ENCODE measurements around the gene GADD45A. TPM values are rescaled to one million over a fixed set of nuclear protein-coding genes. Genes with fewer than 3 reads are reported as not detected.

Gene GADD45A
- total RNA-seq, 1 experiment from 2014 or later, result 34.5 TPM

DNA sequence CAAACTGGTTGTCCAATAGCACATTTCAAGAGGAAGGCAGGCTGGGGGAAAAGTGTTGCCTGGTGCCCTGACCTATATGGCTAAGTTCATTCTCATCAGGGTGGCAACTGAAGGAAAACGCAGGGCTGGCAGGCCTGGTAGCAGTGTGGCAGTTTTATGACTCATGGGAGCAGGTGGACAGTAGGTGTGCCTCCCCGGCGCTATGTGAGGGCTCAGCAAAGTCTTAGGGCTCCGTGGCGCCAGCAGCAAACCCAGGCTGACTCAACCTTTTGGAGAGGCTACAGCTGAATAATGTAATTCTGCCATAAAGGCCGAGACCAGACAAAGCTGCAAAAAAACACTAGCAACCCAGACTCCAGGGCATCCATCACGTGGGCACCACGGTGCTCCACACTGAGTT, 23.6 kb downstream of the GADD45A start (continued):
- TF ChIP-seq, protein P1, sequence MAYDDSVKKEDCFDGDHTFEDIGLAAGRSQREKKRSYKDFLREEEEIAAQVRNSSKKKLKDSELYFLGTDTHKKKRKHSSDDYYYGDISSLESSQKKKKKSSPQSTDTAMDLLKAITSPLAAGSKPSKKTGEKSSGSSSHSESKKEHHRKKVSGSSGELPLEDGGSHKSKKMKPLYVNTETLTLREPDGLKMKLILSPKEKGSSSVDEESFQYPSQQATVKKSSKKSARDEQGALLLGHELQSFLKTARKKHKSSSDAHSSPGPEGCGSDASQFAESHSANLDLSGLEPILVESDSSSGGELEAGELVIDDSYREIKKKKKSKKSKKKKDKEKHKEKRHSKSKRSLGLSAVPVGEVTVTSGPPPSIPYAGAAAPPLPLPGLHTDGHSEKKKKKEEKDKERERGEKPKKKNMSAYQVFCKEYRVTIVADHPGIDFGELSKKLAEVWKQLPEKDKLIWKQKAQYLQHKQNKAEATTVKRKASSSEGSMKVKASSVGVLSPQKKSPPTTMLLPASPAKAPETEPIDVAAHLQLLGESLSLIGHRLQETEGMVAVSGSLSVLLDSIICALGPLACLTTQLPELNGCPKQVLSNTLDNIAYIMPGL (CRISPR knock-in tag; IDR thresholded peaks at IDR 0.05), result no peak
- TF ChIP-seq ZNF121 (CRISPR knock-in tag; IDR thresholded peaks at IDR 0.05), result no peak
- no peak for TF ChIP-seq ETV6 (CRISPR knock-in tag; IDR thresholded peaks at IDR 0.05)
- no peak for TF ChIP-seq ZNF317 (CRISPR knock-in tag; IDR thresholded peaks at IDR 0.05; ENCODE audit: borderline replicate concordance, low read depth)
- TF ChIP-seq, protein P2, sequence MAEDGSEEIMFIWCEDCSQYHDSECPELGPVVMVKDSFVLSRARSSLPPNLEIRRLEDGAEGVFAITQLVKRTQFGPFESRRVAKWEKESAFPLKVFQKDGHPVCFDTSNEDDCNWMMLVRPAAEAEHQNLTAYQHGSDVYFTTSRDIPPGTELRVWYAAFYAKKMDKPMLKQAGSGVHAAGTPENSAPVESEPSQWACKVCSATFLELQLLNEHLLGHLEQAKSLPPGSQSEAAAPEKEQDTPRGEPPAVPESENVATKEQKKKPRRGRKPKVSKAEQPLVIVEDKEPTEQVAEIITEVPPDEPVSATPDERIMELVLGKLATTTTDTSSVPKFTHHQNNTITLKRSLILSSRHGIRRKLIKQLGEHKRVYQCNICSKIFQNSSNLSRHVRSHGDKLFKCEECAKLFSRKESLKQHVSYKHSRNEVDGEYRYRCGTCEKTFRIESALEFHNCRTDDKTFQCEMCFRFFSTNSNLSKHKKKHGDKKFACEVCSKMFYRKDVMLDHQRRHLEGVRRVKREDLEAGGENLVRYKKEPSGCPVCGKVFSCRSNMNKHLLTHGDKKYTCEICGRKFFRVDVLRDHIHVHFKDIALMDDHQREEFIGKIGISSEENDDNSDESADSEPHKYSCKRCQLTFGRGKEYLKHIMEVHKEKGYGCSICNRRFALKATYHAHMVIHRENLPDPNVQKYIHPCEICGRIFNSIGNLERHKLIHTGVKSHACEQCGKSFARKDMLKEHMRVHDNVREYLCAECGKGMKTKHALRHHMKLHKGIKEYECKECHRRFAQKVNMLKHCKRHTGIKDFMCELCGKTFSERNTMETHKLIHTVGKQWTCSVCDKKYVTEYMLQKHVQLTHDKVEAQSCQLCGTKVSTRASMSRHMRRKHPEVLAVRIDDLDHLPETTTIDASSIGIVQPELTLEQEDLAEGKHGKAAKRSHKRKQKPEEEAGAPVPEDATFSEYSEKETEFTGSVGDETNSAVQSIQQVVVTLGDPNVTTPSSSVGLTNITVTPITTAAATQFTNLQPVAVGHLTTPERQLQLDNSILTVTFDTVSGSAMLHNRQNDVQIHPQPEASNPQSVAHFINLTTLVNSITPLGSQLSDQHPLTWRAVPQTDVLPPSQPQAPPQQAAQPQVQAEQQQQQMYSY (CRISPR knock-in tag; IDR thresholded peaks at IDR 0.05), result no peak
- no peak for TF ChIP-seq SMAD4 (CRISPR knock-in tag; IDR thresholded peaks at IDR 0.05)
- TF ChIP-seq IRF2 (CRISPR knock-in tag; IDR thresholded peaks at IDR 0.05; ENCODE audit: borderline replicate concordance, low read depth), result no peak
- no peak for TF ChIP-seq NFE2L1 (CRISPR knock-in tag; IDR thresholded peaks at IDR 0.05)

DNA sequence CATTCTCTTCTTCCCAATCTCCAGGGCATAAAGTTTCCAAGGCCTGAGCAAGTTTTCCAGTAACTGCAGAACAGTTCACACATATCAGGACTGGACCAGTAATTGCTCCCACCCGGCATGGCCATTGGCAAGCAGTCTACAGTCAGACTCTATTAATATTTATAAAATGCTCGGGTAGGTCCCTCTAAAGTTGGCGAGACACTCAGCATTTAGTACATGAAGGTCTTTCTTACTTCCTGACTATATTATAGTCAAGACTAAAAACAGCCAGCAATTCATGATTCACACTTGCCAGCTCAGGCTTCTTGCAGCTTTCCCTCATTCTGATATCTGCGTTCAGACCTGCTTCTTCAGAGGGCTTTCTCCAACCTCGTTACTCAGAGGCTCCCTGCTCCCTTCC, 25.4 kb downstream of the GADD45A start:
- CTCF ChIA-PET, result no interaction called here
- no peaks in the 10 kb centered on the region for H3K9me3 Mint-ChIP-seq
- DNase-seq (ENCODE audit: low spot score) (no peak), ATAC-seq (no peak)
- no peak overlapping the region for H3K27ac Mint-ChIP-seq
- TF ChIP-seq, protein P3, sequence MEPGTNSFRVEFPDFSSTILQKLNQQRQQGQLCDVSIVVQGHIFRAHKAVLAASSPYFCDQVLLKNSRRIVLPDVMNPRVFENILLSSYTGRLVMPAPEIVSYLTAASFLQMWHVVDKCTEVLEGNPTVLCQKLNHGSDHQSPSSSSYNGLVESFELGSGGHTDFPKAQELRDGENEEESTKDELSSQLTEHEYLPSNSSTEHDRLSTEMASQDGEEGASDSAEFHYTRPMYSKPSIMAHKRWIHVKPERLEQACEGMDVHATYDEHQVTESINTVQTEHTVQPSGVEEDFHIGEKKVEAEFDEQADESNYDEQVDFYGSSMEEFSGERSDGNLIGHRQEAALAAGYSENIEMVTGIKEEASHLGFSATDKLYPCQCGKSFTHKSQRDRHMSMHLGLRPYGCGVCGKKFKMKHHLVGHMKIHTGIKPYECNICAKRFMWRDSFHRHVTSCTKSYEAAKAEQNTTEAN (CRISPR knock-in tag; IDR thresholded peaks at IDR 0.05), result no peak
- TF ChIP-seq ZNF121 (CRISPR knock-in tag; IDR thresholded peaks at IDR 0.05) (no peak), TEAD4 (CRISPR knock-in tag; IDR thresholded peaks at IDR 0.05) (no peak), GABPB1 (CRISPR knock-in tag; IDR thresholded peaks at IDR 0.05) (no peak), PRRX2 (CRISPR knock-in tag; IDR thresholded peaks at IDR 0.05) (no peak), TEAD1 (CRISPR knock-in tag; IDR thresholded peaks at IDR 0.05) (no peak), TCF7 (CRISPR knock-in tag; IDR thresholded peaks at IDR 0.05; ENCODE audit: low read depth) (no peak), RORB (CRISPR knock-in tag; IDR thresholded peaks at IDR 0.05) (no peak), ZNF232 (CRISPR knock-in tag; IDR thresholded peaks at IDR 0.05) (no peak), ZNF263 (CRISPR knock-in tag; IDR thresholded peaks at IDR 0.05; ENCODE audit: low read depth) (no peak), RELA (CRISPR knock-in tag; IDR thresholded peaks at IDR 0.05; ENCODE audit: borderline replicate concordance) (no peak)
- TF ChIP-seq, protein P4, sequence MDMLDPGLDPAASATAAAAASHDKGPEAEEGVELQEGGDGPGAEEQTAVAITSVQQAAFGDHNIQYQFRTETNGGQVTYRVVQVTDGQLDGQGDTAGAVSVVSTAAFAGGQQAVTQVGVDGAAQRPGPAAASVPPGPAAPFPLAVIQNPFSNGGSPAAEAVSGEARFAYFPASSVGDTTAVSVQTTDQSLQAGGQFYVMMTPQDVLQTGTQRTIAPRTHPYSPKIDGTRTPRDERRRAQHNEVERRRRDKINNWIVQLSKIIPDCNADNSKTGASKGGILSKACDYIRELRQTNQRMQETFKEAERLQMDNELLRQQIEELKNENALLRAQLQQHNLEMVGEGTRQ (CRISPR knock-in tag; IDR thresholded peaks at IDR 0.05), result no peak
- TF ChIP-seq, protein P5, sequence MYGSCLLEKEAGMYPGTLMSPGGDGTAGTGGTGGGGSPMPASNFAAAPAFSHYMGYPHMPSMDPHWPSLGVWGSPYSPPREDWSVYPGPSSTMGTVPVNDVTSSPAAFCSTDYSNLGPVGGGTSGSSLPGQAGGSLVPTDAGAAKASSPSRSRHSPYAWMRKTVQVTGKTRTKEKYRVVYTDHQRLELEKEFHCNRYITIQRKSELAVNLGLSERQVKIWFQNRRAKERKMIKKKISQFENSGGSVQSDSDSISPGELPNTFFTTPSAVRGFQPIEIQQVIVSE (CRISPR knock-in tag; IDR thresholded peaks at IDR 0.05; ENCODE audit: borderline replicate concordance), result no peak
- TF ChIP-seq, protein P6, sequence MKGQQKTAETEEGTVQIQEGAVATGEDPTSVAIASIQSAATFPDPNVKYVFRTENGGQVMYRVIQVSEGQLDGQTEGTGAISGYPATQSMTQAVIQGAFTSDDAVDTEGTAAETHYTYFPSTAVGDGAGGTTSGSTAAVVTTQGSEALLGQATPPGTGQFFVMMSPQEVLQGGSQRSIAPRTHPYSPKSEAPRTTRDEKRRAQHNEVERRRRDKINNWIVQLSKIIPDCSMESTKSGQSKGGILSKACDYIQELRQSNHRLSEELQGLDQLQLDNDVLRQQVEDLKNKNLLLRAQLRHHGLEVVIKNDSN (CRISPR knock-in tag; IDR thresholded peaks at IDR 0.05), result no peak
- TF ChIP-seq, protein P7, sequence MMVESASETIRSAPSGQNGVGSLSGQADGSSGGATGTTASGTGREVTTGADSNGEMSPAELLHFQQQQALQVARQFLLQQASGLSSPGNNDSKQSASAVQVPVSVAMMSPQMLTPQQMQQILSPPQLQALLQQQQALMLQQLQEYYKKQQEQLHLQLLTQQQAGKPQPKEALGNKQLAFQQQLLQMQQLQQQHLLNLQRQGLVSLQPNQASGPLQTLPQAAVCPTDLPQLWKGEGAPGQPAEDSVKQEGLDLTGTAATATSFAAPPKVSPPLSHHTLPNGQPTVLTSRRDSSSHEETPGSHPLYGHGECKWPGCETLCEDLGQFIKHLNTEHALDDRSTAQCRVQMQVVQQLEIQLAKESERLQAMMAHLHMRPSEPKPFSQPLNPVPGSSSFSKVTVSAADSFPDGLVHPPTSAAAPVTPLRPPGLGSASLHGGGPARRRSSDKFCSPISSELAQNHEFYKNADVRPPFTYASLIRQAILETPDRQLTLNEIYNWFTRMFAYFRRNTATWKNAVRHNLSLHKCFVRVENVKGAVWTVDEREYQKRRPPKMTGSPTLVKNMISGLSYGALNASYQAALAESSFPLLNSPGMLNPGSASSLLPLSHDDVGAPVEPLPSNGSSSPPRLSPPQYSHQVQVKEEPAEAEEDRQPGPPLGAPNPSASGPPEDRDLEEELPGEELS (CRISPR knock-in tag; IDR thresholded peaks at IDR 0.05), result no peak
- POLR2A ChIA-PET, result no interaction called here
- H3K36me3 Mint-ChIP-seq, result peaks cover 9% of the 10 kb centered on the region; the same call in 1 of the 2 replicates
- H3K4me3 Mint-ChIP-seq, result no peak overlapping the region
- H3K27me3 Mint-ChIP-seq (ENCODE audit: low read depth), result no peaks in the 10 kb centered on the region
- peaks cover 10% of the 10 kb centered on the region for H3K4me1 Mint-ChIP-seq

All from WTC11 (cell line).